NCI-H146 treated with DMSO at 0.1 percent for 48 hours (cell line): ENCODE results near the gene ADSS1.
A peak's percentile ranks its signal among the peaks of the same experiment; 100 is the strongest.

Experiments
- DNase-seq: peaks from one replicate; lab custom pipeline; 2025; ENCODE audit not compliant: unreplicated experiment; lab: John Stamatoyannopoulos, UW

ADSS1 gene

GRCh38 chr14:104792101-104792884 is 68.3 kb downstream of the ADSS1 start:
- no peak for DNase-seq

DNA sequence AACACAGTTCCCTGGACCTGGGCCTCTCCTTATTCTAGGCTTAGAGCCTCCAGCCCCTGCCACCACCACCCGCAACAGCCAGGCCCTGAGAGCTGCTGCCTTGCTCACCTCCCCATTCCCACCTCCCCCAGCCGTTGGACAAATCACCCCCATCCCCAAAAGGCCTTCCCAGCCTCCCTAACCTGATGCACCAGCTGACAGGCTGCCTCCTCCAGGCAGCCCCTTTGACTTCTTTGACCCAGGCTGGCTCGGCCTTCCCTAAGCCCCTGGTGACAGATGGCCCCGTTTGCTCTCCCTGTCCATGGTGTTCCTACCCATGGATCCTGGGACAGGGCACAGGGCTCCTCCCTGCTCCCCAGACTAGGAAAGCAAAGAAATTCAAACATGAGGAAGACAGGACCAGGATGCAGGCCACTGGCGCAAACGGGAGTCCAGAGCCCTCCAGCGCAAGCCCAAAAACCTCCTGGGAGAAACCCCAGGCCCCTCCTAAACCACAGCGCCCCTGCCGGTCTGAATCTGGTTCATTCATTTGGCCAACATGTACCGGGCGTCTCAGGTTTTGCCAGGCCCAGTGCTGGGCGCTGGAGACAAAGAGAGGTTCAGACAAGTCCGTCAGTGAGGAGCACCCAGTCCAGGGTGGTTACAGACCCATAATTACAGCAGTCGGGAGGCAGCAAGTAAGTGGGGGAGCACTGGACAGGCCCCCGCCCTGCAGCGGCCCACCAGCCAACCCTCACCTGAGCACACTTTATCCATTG is 69.1 kb downstream of the ADSS1 start:
- no peak for DNase-seq

DNA sequence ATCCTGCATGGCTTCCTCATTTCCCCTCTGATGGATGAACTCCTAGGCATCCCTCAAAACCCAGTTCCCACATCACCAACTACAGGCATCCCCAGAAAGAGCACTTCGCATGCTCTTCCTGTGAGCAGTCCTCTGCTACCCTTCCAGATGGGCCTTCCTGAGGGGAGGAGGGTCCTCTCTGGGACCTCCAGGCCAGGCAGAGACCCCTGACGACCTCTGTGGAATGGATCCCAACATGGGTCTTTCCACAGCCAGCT is 69.6 kb downstream of the ADSS1 start:
- no peak for DNase-seq

DNA sequence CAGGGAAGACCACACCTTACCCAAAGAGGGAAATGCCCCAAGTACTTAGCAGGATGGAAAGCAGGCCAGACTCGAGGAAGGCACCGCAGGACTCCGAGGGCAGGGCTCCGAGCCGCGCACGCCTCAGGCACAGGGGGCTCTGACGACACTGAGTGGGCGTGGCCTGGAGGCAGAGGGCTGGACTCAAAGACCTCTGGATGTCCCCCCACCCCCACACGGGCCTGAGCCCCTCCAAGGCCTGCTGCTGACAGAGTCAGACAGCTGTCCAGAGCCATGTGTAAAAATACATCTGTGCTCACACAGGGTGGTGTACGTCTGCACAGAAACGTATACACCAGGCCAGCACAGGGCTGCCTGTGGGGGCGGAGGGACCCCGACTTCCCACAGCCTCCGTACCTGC is 70.1 kb downstream of the ADSS1 start:
- DNase-seq, result no peak

GRCh38 chr14:104794631-104794992 is 70.6 kb downstream of the ADSS1 start:
- no peak for DNase-seq

DNA sequence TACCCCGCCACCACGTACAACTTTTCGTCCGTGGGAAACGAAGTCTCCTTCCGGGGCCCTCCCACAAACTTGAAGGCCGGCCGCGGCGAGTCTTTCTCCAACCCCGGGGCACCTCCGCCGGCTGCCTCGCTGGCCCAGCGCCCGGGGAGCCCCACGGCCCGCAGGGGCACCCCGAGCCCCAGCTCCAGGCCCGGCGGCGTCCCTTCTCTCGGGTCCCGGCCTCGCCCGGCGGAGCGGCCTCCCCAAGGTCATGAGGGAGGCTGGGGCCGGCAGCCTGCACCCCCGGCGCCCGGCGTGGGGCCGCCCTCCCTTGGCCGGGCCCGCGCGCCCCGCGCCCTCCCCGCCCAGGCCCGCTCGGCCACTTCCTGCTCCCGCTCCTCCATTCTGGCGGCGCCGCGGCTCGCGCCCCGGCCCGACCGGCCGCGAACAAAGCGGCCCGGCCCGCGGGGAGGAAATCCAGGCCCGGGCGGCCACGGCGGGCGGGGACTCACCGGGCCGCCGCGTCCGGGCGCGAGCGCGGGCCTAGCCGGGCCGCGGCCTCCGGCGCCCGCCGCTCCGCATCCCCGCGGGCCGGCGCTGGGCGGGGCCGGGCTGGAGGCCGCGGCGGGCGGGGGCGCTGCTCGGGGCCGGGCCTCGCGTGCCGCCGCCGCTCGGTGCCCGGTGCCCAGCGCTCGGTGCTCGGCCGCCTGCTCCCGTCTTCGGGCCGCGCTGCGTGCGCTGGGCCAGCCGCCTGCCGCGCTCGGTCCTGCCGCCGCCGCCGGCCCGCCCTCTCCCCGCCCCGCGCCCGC is 71.2 kb downstream of the ADSS1 start, which contains the start of gene AKT1:
TSS of gene AKT1 (minus strand) at position 756 of the 788 bp plus-strand sequence. CDS start 3,105 bp downstream, outside the sequence.
- no peak for DNase-seq

DNA sequence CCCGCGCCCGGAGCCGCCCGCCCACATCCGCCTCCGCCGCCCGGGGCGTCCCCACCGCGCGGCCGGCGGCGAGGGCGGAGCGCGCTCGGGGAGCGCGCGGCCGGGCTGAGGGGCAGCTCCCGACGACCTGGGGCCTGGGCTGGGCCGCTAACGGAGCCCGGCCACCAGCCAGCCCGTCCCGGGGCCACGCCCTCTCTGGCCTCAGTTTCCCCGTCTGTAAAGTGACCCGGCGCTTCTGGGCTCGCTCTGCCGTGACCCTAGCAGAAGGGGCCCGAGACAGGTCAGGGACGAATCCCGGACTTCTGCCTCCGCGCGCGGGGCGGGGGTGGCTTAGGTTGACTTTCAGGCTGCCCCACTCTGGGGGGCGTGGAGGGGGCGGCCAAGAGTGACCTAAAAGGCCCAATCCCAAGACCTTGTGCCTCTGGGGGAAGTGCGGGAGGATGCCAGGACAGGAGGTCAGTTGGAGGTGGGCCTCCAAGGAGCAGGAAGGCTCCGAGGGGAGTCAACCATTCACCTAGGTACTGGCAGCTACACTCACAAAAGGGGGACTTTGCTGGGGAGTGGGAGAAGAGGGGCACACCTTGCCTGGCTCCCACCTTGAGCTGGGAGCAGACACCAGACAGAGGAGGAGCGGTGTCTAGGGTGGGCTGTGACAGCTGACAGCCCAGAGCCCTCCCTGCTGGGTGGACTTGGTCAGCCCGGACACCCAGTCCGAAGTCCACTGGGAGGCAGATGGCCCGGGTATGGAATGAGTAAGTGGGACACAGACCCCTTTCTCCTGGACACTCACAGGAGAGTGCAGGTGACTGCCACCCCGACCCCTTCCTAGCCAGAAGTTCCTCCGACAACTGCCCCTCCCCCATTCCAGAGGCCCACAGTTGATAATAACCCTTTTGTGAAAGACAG is 72.0 kb downstream of the ADSS1 start:
- peak; percentile 22 for DNase-seq

GRCh38 chr14:104796687-104797081 is 72.7 kb downstream of the ADSS1 start:
- no peak for DNase-seq
